ENCODE data around the gene BACE1-AS. TPM values are rescaled to one million over a fixed set of nuclear protein-coding genes. Genes with fewer than 3 reads are reported as not detected.
"Not testable (repeated sequence)": the region's sequence is repeated elsewhere in the genome, so short reads cannot be mapped to it uniquely, and the experiment has no call there.

BACE1-AS gene
- total and polyA plus RNA-seq, 9 donors, result 5.1 to 20.3 (median 13.9) TPM

DNA sequence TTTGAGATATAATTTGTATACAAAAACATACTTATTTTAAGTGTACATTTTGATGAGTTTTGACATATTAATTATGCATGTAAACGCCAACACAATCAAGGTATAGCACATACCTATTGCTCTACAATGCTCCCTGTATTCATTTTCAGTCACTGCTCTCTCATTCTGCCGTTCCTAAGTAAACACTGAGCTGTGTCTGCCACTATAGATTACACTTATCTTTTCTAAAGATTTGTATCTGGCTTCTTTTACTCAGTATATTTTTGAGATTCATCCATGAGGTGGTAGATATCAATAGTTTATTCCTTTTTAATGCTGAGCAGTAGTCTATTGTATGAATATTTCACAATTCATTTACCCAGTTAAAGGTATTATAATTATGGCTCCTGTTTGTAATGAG lies 25.4 kb upstream of the BACE1-AS start:
- Histone ChIP-seq H3K27ac (no peak overlapping the region), H3K4me1 (ENCODE audit: insufficient read depth) (no peaks in the 10 kb centered on the region), H3K27me3 (no peaks in the 10 kb centered on the region), H3K36me3 (no peaks in the 10 kb centered on the region), H3K4me3 (no peak overlapping the region), H3K9me3 (no peaks in the 10 kb centered on the region)
- no peak for DNase-seq
- intact Hi-C loops (cut with DNase I), result no loop called here
- no peak for TF ChIP-seq EP300 (IDR thresholded peaks at IDR 0.05)
- TF ChIP-seq POLR2A (IDR thresholded peaks at IDR 0.05), result no peak
- TF ChIP-seq, protein P1, sequence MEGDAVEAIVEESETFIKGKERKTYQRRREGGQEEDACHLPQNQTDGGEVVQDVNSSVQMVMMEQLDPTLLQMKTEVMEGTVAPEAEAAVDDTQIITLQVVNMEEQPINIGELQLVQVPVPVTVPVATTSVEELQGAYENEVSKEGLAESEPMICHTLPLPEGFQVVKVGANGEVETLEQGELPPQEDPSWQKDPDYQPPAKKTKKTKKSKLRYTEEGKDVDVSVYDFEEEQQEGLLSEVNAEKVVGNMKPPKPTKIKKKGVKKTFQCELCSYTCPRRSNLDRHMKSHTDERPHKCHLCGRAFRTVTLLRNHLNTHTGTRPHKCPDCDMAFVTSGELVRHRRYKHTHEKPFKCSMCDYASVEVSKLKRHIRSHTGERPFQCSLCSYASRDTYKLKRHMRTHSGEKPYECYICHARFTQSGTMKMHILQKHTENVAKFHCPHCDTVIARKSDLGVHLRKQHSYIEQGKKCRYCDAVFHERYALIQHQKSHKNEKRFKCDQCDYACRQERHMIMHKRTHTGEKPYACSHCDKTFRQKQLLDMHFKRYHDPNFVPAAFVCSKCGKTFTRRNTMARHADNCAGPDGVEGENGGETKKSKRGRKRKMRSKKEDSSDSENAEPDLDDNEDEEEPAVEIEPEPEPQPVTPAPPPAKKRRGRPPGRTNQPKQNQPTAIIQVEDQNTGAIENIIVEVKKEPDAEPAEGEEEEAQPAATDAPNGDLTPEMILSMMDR (IDR thresholded peaks at IDR 0.05), result no peak
- WGBS, 3 donors, result 90 to 94% (median 94%) methylated on average over 2 of the region's 2 CpGs

DNA sequence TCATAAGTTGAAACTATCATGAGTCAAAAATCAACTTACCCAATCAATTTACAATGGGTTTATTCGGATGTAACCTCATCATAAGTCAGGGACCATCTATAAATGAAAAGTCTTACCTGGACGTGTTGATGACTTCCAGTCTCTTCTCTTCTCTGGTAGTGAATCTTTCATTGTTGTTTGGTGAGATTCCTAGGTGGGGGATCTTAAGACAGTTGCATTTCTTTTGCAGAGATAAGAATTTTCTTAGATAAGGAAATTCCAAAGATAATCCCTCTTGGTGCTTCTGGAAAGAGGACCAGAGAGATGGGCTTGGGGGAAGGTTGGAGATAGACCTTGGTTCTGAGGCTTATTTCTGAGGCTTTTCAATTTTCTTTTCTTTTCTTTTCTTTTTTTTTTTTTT lies 21.3 kb upstream of the BACE1-AS start:
- TF ChIP-seq, protein P1 (IDR thresholded peaks at IDR 0.05), result no peak
- H3K27me3 ChIP-seq, result no peaks in the 10 kb centered on the region
- intact Hi-C loops (cut with DNase I), result no loop called here
- H3K9me3 ChIP-seq, result no peaks in the 10 kb centered on the region
- DNase-seq, result no peak
- H3K4me1 ChIP-seq (ENCODE audit: insufficient read depth), result no peaks in the 10 kb centered on the region
- no peak overlapping the region for H3K27ac ChIP-seq
- H3K36me3 ChIP-seq, result no peaks in the 10 kb centered on the region
- H3K4me3 ChIP-seq, result no peak overlapping the region
- 87 to 96% (median 88%) methylated on average over 2 of the region's 2 CpGs for WGBS, 3 donors

DNA sequence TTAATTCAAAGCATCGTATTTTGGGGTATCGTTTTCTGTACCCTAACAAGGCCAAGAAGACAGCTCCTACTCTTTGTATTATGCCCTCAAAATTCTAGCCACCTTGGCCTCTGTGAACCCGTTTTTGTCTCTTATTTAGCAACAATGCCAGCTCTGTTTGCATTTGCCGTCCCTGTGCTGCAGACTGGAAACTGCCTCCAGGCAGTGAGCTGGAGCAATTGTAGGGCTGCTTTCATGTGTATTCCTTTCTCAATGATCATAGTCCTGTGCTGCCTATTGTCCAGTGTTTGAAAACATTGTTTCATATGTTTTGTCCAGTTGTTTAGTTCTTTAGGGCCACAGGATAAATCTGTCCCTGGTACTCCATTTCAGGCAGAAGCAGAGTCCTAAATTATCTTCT lies 19.9 kb upstream of the BACE1-AS start:
- Histone ChIP-seq H3K9me3 (no peaks in the 10 kb centered on the region), H3K4me3 (no peak overlapping the region), H3K4me1 (ENCODE audit: insufficient read depth) (no peaks in the 10 kb centered on the region), H3K27ac (no peak overlapping the region), H3K27me3 (no peaks in the 10 kb centered on the region), H3K36me3 (no peaks in the 10 kb centered on the region)
- no peak for TF ChIP-seq POLR2A (IDR thresholded peaks at IDR 0.05)
- TF ChIP-seq, protein P1 (IDR thresholded peaks at IDR 0.05), result no peak
- no peak for TF ChIP-seq EP300 (IDR thresholded peaks at IDR 0.05)
- no peak for DNase-seq
- intact Hi-C loops (cut with DNase I), result no loop called here
- WGBS, 3 donors, result 90 to 95% (median 94%) methylated on average over 4 of the region's 4 CpGs

DNA sequence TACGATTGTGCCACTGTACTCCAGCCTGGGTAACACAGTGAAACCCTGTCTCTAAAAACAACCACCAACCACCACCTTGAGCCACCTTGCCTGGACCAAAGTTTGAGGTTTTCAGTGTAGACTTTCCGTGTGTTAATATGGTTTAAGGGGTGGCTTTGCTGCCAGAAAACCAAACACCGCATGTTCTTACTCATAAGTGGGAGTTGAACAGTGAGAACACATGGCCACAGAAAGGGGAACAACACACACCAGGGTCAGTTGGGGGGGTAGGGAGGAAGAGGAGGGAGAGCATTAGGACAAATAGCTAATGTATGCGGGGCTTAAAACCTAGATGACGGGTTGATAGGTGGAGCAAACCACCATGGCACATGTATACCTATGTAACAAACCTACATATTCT lies 19.0 kb upstream of the BACE1-AS start:
- intact Hi-C loops (cut with DNase I); H3K4me3 ChIP-seq; DNase-seq; H3K9me3 ChIP-seq; H3K27me3 ChIP-seq; H3K4me1 ChIP-seq (ENCODE audit: insufficient read depth); H3K36me3 ChIP-seq; H3K27ac ChIP-seq: not testable (repeated sequence)
- WGBS, 3 donors, result 88 to 96% (median 94%) methylated on average over 5 of the region's 5 CpGs

DNA sequence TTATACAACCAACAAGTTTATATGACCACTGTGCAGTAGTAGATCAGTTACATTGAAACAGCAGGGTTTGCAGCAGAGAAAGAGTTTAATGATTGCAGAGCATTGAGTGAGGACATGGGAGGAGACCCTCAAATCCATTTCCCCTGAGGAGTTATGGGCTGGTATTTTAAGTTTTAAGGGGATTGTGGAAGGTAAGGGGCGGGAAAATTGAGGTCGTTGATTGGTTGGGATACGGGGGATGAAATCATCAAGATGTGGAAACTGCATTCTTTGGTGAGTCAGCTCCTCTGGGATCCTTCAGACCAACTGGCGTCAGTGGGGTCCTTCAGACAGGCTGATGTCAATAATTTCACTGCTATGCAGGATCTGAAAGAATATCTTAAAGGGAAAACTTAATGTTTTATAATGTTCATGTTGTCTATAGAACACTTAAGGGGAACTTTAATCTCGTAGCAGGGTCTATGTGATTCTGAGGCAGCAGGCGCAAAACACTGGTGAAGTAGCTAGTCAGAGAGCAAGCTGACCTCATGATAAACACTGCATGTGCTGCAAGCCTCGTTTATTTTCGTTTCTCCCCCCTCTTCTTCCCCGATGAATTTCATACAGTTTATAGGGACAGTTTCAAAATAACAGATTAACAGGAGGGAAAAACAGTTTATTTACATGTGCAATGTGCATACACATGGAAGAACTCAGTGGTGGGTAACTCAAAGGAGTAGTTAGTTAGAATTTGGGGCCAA lies 17.4 kb upstream of the BACE1-AS start:
- Histone ChIP-seq H3K27ac (no peak overlapping the region), H3K4me1 (ENCODE audit: insufficient read depth) (no peaks in the 10 kb centered on the region), H3K36me3 (no peaks in the 10 kb centered on the region), H3K27me3 (no peaks in the 10 kb centered on the region), H3K4me3 (no peak overlapping the region), H3K9me3 (no peaks in the 10 kb centered on the region)
- 32 to 58% (median 33%) methylated on average over 9 of the region's 9 CpGs for WGBS, 3 donors
- intact Hi-C loops (cut with DNase I), result no loop called here
- no peak for DNase-seq
- TF ChIP-seq POLR2A (IDR thresholded peaks at IDR 0.05), result no peak
- TF ChIP-seq, protein P1 (IDR thresholded peaks at IDR 0.05), result no peak
- TF ChIP-seq EP300 (IDR thresholded peaks at IDR 0.05), result no peak

All from ovary (tissue), 9 donors.